GM04503 (cell line): ENCODE results near the gene PPP1CB.
"Not testable (repeated sequence)": the region's sequence is repeated elsewhere in the genome, so short reads cannot be mapped to it uniquely, and the experiment has no call there.

Experiments
- DNase-seq: peaks from one replicate; pipeline ENCODE4 v3.0.0-alpha.2; 2012; ENCODE audit warnings: low read depth

The PPP1CB gene

DNA sequence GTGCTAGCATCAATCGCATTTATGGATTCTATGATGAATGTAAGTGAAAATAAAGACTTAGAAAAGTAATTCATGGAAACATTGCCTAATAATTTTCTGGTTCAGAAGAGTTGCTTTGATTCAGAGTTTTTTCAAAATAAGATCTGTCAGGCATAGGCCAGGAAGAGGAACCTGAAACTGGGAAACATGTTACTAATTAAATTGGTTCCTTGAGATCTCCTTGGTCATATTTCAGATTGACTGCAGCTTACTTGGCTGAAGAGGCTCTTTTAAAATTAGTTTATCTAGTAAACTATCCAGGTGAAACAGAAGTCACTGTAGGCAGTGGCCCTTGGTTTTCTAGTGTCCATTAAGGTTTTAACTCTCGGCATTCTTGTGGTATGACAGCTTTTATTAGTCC is 27.4 kb downstream of the PPP1CB start:
- no peak for DNase-seq

DNA sequence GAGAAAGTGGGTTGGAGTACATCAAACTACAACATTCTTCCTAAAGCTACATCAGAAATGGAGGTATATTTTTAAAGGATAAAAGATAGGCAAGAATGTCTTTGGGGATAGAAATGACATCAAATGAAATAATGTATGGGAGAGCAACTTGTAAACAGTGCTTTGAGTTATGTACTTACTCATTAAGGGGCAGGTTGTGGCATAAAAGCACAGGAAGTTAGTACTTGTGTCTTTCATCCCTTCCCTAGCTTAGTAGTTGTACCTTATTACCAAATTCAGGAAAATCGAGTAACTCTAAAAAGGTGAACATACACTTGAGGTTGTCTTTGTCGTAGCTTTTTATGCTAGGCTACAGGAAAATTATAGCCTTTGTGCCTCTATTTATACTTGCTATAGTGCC is 28.9 kb downstream of the PPP1CB start:
- DNase-seq, result no peak

DNA sequence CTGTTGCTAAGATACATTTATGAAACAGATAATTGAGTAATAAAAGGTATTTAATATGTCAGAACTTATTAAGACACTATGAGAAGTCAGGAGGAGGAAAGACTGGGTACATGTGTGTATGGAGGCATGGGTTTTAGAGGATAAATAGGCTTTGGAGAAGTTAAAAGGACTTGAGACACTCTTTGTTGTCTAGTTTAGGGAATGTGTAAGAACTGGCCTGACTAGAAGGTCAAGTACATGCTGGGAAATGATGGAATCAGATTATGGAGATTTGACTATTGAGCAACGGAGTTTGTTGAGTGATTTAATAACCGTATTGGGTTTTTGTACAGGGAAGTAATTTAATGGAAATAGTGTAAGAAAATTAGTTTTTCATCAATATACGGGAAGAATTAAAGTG is 30.8 kb downstream of the PPP1CB start:
- no peak for DNase-seq

DNA sequence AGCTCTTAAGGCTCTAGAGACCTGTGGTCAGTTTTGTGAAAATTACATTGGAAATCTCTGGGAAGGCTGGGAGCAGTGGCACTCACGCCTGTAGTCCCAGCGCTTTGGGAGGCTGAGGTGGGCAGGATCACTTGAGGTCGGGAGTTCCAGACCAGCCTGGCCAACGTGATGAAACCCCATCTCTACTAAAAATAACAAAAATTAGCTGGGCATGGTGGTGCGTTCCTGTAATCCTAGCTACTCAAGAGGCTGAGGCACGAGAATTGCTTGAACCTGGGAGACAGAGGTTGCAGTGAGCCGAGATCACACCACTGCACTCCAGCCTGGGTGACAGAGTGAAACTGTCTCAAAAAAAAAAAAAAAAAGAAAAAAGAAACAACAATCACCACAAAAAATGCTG is 32.9 kb downstream of the PPP1CB start:
- DNase-seq, result not testable (repeated sequence)

DNA sequence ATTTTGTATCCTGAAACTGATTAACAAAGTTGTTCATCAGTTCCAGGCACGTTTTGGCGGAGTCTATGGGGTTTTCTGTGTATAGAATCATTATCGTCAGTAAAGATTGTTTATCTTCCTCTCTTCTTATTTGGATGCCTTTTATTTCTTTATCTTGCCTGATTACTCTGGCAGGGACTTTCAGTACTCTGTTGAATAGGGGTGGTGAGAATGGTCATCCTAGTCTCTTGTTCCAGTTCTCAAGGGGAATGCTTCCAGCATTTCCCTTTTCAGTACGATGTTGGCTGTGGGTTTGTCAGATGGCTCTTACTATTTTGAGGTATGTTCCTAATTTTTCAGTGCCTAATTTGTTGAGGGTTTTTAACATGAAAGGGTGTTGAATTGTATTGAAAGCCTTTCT is 45.0 kb downstream of the PPP1CB start:
- DNase-seq, result no peak

DNA sequence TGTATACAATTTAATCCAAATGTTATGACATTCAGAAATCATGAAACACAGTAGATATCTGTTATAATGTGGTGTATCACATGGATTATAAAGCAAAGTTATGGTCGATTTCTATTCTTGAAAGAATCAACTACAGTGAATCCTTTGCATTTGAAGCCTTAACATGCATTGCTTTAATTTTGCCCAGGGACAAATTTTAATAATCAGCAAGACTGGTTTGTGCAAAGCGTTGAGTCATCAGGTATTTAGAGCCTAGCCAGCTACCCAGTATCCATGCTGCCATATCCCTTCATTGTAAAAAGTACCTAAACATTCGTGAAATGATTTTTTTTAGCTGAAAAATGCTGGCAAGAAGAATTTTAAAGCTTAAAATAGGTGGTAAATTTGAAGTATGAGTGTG is 50.1 kb downstream of the PPP1CB start:
- DNase-seq, result no peak

DNA sequence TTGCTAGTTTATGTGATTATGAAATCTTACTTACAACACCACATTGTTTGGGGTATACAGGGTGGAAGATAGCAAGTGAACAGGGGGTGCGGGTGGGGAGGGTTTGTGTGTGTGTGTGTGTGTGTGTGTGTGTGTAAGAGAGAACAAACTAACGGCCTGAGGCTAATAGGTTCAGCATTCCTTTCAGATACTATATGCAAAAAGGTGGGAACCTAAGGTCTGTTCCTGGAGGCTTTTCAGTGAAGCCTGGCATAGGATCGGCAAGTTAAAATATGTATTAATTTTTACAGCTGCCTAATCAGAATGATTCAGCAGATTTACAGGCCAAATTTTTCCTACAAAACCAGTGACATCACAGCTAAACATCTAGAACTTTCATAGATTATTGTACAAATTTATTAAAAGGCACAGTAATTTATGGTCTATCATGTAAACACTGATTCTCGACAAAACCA is 51.4 kb downstream of the PPP1CB start:
- DNase-seq, result no peak

DNA sequence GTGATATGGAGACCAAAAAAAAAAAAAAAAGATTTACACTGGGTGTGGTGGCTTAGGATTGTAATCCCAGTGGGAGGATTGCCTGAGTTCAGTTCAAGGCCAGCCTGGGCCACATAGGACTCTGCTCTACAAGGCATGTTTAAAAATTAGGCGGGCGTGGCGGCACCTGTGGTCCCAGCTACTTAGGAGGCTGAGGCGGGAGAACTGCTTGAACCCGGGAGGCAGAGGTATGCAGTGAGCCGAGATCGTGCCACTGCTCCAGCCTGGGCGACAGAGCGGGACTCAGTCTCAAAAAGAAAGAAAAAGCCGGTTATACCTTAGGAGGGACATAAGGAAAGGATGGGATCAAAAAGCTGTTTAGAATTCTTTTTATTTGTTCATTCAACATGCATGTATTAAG is 58.3 kb downstream of the PPP1CB start:
- no peak for DNase-seq

DNA sequence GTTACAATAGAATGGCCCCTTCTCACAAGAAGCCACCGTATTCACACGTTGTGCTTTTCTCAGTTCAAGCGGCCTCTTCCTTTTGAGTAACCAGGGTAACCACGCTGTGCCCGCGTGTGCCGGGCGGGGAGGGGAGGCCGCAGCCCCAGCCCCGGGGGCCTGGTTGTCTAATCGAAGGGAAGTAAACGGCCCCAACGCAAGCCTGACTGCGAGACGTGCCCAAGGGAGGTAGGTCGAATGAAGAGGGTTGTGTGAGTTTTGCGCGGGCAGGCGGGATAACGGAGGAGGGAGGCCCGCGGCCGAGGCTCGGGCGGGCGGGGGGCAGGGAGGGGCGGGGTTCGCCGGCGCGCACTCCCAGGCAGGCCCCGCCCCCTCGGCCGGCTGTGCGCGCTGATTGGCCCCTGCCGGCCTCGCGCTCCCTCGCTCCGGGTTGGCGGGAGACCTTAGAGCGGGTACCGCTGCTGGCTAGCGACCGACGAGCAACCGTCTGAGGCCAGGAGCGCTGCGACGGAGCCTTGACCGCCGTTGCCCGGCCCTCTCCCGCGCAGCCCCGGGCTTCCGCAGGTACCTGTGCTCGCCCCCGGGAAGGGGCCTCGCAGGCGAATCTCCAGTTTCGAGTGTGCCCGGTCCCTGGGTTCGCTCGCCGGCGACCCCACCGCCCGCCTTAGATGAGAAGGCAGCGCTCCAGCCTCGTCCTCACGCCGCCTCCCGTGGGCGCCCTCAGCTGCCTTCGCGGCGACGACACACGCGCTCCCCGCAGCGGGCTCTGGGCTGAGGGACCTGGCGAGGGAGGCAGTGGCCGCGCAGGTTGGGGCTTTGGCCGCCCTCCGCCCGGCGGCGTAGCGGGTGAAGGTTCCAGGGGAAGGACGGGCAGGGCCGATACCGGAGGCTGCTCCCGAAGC is 59.0 kb downstream of the PPP1CB start, which contains the start of gene SPDYA:
SPDYA (plus strand) TSS at position 451 of the 902 bp plus-strand sequence. CDS start 5,181 bp downstream, outside the sequence.
- no peak for DNase-seq

DNA sequence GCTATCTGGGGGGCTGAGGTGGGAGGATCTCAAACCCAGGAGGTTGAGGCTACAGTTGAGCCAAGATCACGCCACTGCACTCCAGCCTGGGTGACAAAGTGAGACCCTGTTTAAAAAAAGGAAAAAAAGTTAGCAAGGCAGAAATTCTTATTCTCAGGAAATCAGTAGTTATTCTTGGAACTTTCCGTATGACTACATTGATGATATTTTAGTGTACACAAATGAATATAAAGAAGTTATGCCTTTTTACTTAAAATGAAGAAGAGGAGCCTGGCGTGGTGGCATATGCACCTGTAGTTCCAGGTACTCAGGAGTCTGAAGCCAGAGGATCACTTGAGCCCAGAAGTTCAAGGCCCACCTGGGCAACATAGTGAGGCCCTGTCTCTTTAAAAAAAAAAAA is 66.4 kb downstream of the PPP1CB start:
- DNase-seq, result no peak

DNA sequence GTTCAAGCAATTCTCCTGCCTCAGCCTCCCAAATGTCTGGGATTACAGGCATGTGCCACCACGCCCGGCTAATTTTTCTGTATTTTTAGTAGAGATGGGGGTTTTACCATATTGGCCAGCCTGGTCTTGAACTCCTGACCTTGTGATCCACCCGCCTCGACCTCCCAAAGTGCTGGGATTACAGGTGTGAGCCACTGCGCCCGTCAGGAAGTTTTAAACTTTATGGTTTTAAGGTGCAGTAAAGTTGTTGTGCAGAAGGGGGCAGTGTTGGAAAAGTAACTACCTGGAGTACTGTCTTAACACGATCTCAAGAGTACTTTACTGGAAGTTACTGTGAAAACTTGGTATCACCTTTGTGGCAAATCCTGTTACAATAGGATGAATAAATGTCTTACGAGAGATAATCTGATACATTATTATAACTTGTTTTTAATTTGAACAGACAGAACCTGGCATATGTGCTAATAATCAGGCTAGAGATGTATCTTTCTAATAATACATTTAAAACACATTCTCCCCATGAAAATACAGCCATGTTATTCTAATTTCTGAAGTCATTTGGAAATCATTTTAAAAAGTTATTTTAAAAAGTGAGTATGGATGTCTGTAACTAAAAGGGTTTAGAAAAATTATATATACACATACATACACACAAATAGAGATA is 69.8 kb downstream of the PPP1CB start:
- DNase-seq, result no peak

DNA sequence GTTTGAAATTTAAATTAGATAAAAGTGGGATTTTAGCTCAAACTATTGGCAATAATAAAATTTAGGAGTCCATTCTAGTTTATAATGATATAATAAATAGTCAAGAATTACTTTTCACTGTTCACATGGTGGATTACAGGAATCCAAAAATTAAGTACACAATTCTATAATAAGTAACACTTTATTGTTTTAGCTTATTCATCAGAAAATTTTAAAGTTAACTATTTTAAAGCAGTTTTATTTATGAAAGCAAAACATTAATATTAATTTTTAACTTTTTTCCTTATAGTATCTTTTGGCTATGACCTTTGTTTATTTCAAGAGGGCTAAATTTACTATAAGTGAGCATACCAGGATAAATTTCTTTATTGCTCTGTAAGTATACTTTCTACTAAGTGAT is 70.4 kb downstream of the PPP1CB start:
- DNase-seq, result no peak

DNA sequence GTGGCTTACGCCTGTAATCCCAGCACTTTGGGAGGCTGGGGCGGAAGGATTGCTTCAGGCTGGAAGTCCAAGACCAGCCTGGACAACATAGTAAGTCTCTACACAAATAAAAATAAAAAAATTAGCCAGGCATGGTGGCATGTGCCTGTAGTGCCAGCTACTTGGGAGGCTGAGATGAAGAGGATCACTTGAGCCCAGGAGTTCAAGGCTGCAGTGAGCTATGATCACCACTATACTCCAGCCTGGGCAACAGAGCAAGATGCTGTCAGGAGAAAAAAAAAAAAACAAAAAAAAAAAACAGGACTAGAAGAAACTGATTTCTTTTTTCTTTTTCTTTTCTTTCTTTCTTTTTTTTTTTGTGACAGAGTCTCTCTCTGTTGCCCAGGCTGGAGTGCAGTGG is 72.6 kb downstream of the PPP1CB start:
- DNase-seq, result no peak

DNA sequence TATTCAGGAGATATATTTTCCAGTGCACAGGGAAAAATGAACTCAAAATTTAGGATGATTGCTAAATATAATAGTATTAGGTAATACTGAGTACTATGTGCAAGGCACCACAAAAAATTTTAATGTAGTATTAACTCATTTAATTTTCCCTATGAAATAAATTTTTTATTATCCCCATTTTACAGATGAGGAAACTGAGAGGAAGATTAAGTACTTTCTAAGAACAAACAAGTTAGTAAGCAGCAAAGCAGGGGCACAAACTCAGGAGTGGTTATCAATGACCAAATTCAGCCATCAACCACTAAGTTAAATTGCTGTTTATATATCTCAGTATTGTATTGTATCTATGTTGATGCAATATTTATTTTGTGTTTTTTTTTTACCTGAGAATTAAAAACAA is 73.2 kb downstream of the PPP1CB start:
- DNase-seq, result no peak

DNA sequence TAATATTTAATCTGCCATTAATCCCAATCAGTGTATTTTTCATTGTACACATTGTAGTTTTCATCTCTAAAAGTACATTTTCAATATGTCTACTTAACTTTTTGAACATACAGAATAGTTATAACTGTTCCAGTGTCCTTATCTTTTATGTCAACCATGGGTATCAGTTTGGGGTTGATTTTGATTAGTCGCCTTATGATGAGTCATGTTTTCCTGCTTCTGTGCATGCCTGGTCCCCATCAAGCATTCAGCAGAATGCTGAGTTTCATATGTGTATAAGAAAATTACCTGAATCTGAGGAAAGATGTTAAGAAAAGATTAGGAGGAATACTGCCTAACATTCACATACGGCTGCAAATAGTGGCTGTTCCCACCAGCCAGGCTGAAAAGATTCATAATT is 76.8 kb downstream of the PPP1CB start:
- no peak for DNase-seq

DNA sequence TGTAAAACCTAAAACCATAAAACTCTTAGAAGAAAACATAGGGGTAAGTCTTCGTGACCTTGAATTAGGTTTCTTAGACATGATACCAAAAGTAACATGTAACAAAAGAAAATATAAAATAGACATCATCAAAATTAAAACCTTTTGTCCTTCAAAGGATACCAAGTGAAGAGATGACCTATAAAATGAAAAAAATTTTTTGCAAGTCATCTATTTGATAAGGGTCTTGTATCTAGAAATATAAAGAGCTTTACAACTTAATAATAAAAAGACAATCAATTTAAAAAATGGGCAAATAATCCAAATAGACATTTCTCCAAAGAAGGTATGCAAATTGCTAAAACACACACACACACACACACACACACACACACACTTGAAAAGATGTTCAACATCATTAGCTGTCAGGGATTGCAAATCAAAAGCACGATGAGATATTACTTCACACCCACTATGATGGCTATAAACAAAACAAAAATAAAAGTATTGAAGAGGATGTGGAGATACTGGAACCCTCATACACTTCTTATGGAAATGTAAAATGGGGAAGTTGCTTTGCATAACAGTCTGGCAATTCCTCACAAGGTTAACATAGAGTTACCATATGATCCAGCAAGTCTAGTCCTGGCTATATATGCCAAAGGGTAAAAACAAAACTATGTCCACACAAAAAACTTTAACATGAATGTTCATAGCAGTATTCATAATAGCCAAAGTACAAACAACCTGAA is 82.3 kb downstream of the PPP1CB start:
- no peak for DNase-seq

DNA sequence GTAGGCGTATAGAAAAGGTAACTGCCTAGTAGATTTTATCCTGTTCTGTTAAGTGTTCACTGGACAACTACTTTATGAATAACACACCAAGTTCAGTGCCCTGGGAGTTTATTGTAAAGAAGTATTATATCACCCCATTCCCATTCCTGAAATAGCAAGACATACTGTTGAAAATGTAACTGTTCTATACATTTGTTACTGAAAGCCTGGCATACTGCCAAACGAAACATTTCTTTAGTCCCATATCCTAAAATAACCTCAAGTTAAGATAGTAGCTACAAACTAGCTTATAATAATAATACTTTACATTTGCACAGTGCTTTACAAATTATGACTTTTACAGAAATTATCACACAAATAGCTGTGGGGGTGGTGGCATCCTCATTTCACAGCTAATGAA is 84.2 kb downstream of the PPP1CB start:
- DNase-seq, result no peak

DNA sequence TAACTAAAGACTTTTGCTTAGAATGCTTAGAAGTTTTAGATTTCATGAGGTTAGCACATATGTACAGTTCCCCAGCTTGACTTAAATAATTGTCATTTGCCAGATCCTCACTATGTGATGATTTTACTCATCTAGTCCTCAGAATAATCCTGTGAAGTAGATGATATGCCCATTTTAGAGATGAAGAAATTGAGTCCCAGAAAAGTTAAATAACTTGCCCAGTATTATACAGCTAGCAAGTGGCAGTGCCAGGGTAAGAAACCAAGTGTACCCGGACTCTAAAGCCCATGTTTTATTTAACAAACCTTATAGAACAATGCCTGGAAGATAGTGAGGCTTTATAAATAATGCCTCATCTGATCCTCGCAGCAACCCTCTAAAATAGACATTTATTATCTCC is 87.3 kb downstream of the PPP1CB start:
- DNase-seq, result no peak

DNA sequence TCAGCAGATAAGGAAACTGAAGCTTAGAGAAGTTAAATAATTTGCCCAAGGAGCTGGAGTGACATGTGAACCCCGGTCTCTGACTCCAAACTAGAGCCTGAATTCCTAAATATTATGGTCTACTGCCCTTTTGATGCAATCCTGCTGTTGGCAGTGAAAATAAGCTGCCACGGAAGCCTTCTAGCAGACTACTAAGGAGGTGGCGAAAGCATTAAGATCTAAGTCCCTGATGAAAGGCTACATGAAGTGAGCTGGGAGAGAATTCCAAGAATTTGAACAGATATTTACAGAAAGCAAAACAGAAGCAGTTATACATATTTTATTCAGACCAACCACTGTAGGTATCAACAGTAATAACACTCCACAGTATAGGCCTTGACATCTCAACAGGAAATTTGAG is 90.4 kb downstream of the PPP1CB start:
- no peak for DNase-seq
